Vagina (tissue), 2 donors: ENCODE measurements around the gene CFDP1. TPM values are rescaled to one million over a fixed set of nuclear protein-coding genes. Genes with fewer than 3 reads are reported as not detected.

Source experiments
- DNase-seq, 2 donors: peaks; one replicate each; pipeline ENCODE4 v3.0.0-alpha.2; 2017; ENCODE audit errors: extremely low spot score in 2 of 2
- H3K27ac ChIP-seq: fragments of 200-600 bp; sonication (generic); one replicate; pipeline ENCODE4 v1.5.1; 2019
- H3K27me3 ChIP-seq: fragments of 200-600 bp; sonication (generic); one replicate; pipeline ENCODE4 v1.5.1; 2019
- H3K36me3 ChIP-seq, 2 donors: fragments of 200-600 bp; sonication (generic); one replicate each; pipeline ENCODE4 v1.5.1; 2017 to 2019
- H3K4me1 ChIP-seq: fragments of 200-600 bp; sonication (generic); one replicate; pipeline ENCODE4 v1.5.1; 2019
- H3K4me3 ChIP-seq, 2 donors: fragments of 200-600 bp; sonication (generic); 1 replicate in 1 of 2; 2 replicates in 1 of 2; pipeline ENCODE4 v1.5.1; 2016 to 2019
- H3K9me3 ChIP-seq: fragments of 200-600 bp; sonication (generic); one replicate; pipeline ENCODE4 v1.5.1; 2019
- POLR2A ChIP-seq, 2 donors: fragments of 450-650 bp; IDR thresholded peaks; one replicate each; pipeline ENCODE4 v1.6.1; 2017; ENCODE audit warnings: antibody characterized with exemption in 2 of 2, mild to moderate bottlenecking in 2 of 2, moderate library complexity in 2 of 2
- POLR2AphosphoS5 ChIP-seq, 2 donors: sonication (generic); formaldehyde crosslinking; IDR thresholded peaks; one replicate each; pipeline ENCODE4 v1.9.0; 2017; ENCODE audit warnings: antibody characterized with exemption in 2 of 2, mild to moderate bottlenecking in 2 of 2, low read depth in 1 of 2; ENCODE audit not compliant: insufficient read depth in 1 of 2
- intact Hi-C: fragments of 100-400 bp; cut with DNase I; formaldehyde crosslinking; loops from one replicate; pipeline ENCODE4 v1.15.1; 2023
- total RNA-seq: library from RNA; depleted of rRNA; stranded (reverse); fragments of >200 nt; gene quantifications from one replicate; pipeline ENCODE4 v1.2.3, GENCODE V29; 2016
- TF ChIP-seq, protein P1 (sequence below), 3 experiments: fragments of 450-650 bp in 2 of 3; fragments of 200-600 bp in 1 of 3; sonication (generic) in 1 of 3; IDR thresholded peaks; one replicate each; pipeline ENCODE4 v1.5.1; 2017 to 2019; ENCODE audit warnings: antibody characterized with exemption in 3 of 3, mild to moderate bottlenecking in 2 of 3, moderate library complexity in 2 of 3

CFDP1 gene
- 45.7 TPM for total RNA-seq

DNA sequence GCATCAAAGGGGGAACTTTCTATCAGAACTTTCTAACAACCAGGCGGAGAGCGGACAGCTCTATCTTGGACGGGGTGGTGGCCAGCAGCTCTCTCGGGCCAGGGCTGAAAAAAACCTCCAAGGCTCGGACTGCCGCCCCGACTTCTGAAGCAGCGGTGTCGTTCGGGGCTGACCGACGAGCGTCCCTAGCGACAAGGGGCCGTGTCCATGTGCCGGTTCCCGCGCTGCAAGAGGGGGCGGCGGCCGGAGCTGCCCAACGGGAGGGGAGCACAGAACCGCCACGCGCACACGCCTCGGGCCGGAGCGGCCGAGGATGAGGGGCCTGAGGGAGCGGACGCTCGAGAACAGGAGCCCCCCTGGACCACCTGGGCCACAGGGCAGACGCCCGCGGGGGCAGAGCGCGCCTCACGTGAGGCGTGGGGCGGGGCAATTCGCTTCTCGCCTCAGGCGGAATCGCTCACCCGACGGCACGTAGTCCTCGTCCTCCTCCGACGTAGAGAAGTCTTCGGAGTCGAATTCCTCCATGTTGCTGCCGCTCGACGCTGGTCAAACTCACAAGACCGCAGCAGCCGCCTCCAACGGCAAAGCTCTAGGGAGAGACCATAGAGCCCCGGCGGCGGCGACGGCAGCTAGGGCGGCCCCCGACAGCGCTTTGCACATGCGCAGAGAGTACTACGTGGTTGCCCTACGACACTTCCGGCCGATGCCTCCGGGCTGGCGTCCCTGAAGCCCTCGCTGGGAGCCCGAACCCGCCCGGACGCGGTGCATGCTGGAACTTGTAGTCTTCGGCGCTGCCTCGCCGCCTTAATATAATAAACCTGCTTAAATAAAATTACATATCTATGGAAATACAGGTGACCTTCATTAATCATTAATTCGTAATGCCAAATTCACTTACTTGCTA, at the start of gene CFDP1:
Gene CFDP1 (minus strand): TSS at position 676 of the 904 bp plus-strand sequence. CDS start 151 bp downstream, at position 525.
- Histone ChIP-seq H3K4me3 (peak within 1 kb of the TSS; percentile 72 to 91), H3K27ac (peak within 1 kb of the TSS; percentile 94), H3K4me1 (peaks cover 24% of the 10 kb centered on the region), H3K36me3 (no peaks in the 10 kb centered on the region), H3K27me3 (no peaks in the 10 kb centered on the region), H3K9me3 (no peaks in the 10 kb centered on the region)
- TF ChIP-seq, protein P1, sequence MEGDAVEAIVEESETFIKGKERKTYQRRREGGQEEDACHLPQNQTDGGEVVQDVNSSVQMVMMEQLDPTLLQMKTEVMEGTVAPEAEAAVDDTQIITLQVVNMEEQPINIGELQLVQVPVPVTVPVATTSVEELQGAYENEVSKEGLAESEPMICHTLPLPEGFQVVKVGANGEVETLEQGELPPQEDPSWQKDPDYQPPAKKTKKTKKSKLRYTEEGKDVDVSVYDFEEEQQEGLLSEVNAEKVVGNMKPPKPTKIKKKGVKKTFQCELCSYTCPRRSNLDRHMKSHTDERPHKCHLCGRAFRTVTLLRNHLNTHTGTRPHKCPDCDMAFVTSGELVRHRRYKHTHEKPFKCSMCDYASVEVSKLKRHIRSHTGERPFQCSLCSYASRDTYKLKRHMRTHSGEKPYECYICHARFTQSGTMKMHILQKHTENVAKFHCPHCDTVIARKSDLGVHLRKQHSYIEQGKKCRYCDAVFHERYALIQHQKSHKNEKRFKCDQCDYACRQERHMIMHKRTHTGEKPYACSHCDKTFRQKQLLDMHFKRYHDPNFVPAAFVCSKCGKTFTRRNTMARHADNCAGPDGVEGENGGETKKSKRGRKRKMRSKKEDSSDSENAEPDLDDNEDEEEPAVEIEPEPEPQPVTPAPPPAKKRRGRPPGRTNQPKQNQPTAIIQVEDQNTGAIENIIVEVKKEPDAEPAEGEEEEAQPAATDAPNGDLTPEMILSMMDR (IDR thresholded peaks at IDR 0.05): peak in 1 of 3 experiments; percentile 10
- TF ChIP-seq POLR2AphosphoS5 (IDR thresholded peaks at IDR 0.05; ENCODE audit: insufficient read depth in 1 of 2, low read depth in 1 of 2) (peak; percentile 97), POLR2A (IDR thresholded peaks at IDR 0.05) (peak in 1 of 2 donors; percentile 84)
- intact Hi-C loops: no loop called here
- peak in 1 of 2 donors; percentile 94 for DNase-seq

DNA sequence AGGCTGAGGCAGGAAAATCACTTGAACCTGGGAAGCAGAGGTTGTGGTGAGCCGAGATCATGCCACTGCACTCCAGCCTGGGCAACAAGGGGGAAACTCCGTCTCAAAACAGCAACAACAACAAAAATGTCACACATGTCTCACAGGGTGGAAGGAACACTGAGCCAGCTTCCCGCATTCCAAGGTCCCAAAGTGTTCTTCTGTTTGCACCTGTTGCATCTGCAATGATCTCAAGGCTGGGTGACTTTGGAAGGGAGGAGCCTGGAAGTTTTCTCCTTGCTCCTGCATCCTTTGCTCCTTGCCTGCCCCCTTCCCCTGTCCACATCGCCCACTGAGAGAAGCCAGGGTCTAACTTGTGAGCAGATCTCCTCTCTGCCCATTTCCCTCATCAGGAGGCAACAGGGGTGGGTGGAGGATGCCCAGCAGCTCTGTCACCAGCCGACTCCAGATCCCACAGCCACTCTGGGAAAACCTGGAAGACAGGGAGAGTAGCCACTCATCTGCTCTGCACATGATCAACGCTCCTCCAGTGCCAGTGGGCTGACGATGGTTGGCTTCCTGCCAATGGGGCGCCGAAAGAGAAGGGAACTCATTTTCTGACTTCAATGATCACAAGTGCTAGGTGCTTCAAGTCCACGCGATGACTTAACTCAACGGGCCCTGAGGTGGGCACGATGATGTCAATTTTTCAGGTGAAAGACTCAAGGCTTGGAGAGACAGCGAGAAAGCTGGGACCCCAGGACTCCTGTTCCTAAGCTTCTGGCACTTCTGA, 49.3 kb upstream of the CFDP1 start:
- Histone ChIP-seq H3K4me1 (no peaks in the 10 kb centered on the region), H3K4me3 (no peak overlapping the region), H3K36me3 (no peaks in the 10 kb centered on the region), H3K27me3 (no peaks in the 10 kb centered on the region), H3K27ac (no peak overlapping the region), H3K9me3 (no peaks in the 10 kb centered on the region)
- intact Hi-C loops: no loop called here
- TF ChIP-seq, protein P1 (IDR thresholded peaks at IDR 0.05): no peak
- TF ChIP-seq POLR2A (IDR thresholded peaks at IDR 0.05): no peak
- no peak for TF ChIP-seq POLR2AphosphoS5 (IDR thresholded peaks at IDR 0.05; ENCODE audit: insufficient read depth in 1 of 2, low read depth in 1 of 2)
- no peak for DNase-seq

DNA sequence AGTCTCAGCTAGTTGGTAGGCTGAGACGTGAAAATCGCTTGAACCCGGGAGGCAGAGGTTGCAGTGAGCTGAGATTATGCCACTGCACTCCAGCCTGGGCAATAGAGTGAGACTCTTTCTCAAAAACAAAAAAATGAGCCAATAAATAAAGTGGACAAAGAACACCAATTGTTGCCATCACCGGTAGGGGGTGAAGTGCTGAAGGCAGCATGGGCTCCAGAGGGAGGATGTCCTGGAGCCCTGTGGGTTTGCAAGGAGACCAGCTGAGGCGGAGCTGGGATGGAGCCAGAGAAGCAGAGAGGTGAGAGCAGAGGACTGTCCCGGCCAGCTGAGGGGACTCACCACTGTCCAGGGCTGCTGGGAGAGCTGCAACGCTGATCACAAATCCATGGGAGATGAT, 48.2 kb upstream of the CFDP1 start:
- no peak overlapping the region for H3K4me3 ChIP-seq
- intact Hi-C loops: no loop called here
- no peaks in the 10 kb centered on the region for H3K36me3 ChIP-seq
- no peaks in the 10 kb centered on the region for H3K27me3 ChIP-seq
- no peak overlapping the region for H3K27ac ChIP-seq
- no peak for DNase-seq
- H3K9me3 ChIP-seq: no peaks in the 10 kb centered on the region
- no peaks in the 10 kb centered on the region for H3K4me1 ChIP-seq
- TF ChIP-seq POLR2AphosphoS5 (IDR thresholded peaks at IDR 0.05; ENCODE audit: insufficient read depth in 1 of 2, low read depth in 1 of 2) (no peak), POLR2A (IDR thresholded peaks at IDR 0.05) (no peak)
- TF ChIP-seq, protein P1 (IDR thresholded peaks at IDR 0.05): no peak

DNA sequence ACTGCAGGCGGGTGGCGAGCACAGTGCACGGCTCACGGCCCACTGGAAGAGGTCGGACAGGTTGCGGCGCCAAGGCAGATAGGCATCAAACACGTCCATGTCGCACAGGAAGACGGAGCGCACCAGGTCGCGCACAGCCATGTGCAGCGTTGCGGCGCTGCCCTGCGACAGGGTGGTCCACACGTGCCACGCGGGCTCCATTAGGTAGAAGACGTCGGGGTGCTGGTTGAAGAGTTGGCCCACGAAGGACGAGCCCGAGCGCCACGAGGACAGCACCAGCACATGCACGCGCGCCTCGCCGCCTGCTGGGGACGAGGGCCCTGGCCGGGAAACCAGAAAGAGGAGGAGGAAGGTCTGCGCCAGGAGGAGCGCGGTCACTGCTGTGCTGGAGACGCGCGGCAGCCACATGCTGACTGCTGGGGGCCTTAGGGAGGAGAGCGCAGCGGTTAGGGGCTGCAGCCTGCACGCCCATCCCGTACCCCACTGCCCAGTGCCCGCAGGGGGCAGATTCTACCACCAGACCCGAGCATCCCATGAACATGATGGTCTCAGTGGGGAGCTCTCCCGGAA, 46.2 kb upstream of the CFDP1 start:
- no peak for DNase-seq
- no peaks in the 10 kb centered on the region for H3K9me3 ChIP-seq
- TF ChIP-seq POLR2A (IDR thresholded peaks at IDR 0.05) (no peak), POLR2AphosphoS5 (IDR thresholded peaks at IDR 0.05; ENCODE audit: insufficient read depth in 1 of 2, low read depth in 1 of 2) (no peak)
- TF ChIP-seq, protein P1 (IDR thresholded peaks at IDR 0.05): no peak
- H3K4me3 ChIP-seq: no peak overlapping the region
- no peaks in the 10 kb centered on the region for H3K4me1 ChIP-seq
- no peaks in the 10 kb centered on the region for H3K36me3 ChIP-seq
- no peaks in the 10 kb centered on the region for H3K27me3 ChIP-seq
- no peak overlapping the region for H3K27ac ChIP-seq
- intact Hi-C loops: loop anchor here (10.0 kb wide), 1 partner anchor 285 kb away; no protein-coding TSS in a partner anchor
